DOHH2 (cell line): Measurements from ENCODE around the gene DLX3.

ENCODE experiments used
- EZH2phosphoT487 ChIP-seq: fragments of 200-600 bp; sonication (generic); IDR thresholded peaks from 2 replicates; pipeline ENCODE4 v1.6.1; 2017; ENCODE audit warnings: borderline replicate concordance, mild to moderate bottlenecking, antibody characterized with exemption, low read length, moderate library complexity, mixed read lengths
- TF ChIP-seq, protein P1 (sequence below): fragments of 200-600 bp; sonication (generic); IDR thresholded peaks from one replicate; pipeline ENCODE4 v1.5.1; 2014; ENCODE audit warnings: antibody characterized with exemption, mild to moderate bottlenecking, low read depth, low read length; ENCODE audit not compliant: poor library complexity, severe bottlenecking

DNA sequence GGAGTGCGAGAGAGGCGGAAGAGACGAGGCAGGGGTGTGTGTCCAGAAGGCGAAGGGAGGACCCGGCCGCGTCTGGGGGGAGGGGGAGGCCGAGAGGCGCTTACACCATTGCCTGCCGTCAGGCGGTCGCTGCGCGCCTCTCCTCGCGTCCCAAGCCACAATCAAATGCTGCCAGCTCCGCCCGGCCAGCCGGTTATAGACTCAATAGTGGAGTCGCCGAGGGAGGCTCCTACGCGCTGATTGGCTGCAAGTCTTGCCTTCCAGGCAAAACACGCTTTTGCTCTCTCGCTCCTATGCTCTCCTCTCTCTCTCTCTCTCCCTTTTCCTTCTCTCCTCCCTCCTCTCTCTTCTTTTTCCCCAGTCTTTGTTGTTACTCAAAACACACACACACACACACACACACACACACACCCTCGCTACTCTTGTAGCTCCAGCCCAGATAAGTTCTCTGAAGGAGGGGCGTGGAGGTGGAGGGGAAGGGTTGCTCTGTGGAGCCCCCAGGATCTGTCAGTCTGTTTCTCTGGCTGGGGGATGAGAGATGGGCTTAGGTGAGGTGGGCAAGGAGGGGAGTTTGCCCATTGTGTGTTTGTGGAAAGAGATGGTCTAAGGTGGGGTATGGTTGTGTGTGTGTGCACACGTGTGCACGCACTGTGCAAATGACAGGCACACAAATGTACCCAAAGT, at the start of gene DLX3:
- TF ChIP-seq, protein P1, sequence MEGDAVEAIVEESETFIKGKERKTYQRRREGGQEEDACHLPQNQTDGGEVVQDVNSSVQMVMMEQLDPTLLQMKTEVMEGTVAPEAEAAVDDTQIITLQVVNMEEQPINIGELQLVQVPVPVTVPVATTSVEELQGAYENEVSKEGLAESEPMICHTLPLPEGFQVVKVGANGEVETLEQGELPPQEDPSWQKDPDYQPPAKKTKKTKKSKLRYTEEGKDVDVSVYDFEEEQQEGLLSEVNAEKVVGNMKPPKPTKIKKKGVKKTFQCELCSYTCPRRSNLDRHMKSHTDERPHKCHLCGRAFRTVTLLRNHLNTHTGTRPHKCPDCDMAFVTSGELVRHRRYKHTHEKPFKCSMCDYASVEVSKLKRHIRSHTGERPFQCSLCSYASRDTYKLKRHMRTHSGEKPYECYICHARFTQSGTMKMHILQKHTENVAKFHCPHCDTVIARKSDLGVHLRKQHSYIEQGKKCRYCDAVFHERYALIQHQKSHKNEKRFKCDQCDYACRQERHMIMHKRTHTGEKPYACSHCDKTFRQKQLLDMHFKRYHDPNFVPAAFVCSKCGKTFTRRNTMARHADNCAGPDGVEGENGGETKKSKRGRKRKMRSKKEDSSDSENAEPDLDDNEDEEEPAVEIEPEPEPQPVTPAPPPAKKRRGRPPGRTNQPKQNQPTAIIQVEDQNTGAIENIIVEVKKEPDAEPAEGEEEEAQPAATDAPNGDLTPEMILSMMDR = no peak
- TF ChIP-seq EZH2phosphoT487 = no peak
